ENCODE measurements around the gene P3H2.
"Not testable (repeated sequence)": the region's sequence is repeated elsewhere in the genome, so short reads cannot be mapped to it uniquely, and the experiment has no call there.

The P3H2 gene

GRCh38 chr3:190158261-190158660, 37.6 kb upstream of the P3H2 start:
- TF ChIP-seq EZH2 (IDR thresholded peaks at IDR 0.05), result no peak
- TF ChIP-seq POLR2AphosphoS5 (IDR thresholded peaks at IDR 0.05; ENCODE audit: borderline replicate concordance, low read depth, low read length), result no peak
- TF ChIP-seq FOXP2 (optimal IDR thresholded peaks at IDR 0.05; ENCODE audit: control extremely low read depth, extremely low read length, insufficient read depth), result no peak

GRCh38 chr3:190155752-190156151, 35.1 kb upstream of the P3H2 start:
- Histone ChIP-seq H3K9me3 (ENCODE audit: low read depth, low read length) (no peaks in the 10 kb centered on the region), H3K27ac (no peak overlapping the region), H3K9ac (ENCODE audit: insufficient read length) (no peak overlapping the region), H3K36me3 (ENCODE audit: insufficient read depth, low read length) (no peaks in the 10 kb centered on the region), H3K4me3 (no peak overlapping the region)
- DNase-seq (ENCODE audit: low read depth, low spot score), result no peak
- TF ChIP-seq POLR2AphosphoS5 (IDR thresholded peaks at IDR 0.05; ENCODE audit: borderline replicate concordance, low read depth, low read length) (no peak), FOXP2 (optimal IDR thresholded peaks at IDR 0.05; ENCODE audit: control extremely low read depth, extremely low read length, insufficient read depth) (no peak), EZH2 (IDR thresholded peaks at IDR 0.05) (no peak)

More at GRCh38 chr3:190158261-190158660, 37.6 kb upstream of the P3H2 start:
- Histone ChIP-seq H3K36me3 (ENCODE audit: insufficient read depth, low read length) (no peaks in the 10 kb centered on the region), H3K9ac (ENCODE audit: insufficient read length) (no peak overlapping the region), H3K4me3 (no peak overlapping the region), H3K27ac (no peak overlapping the region), H3K9me3 (ENCODE audit: low read depth, low read length) (no peaks in the 10 kb centered on the region)
- no peak for DNase-seq (ENCODE audit: low read depth, low spot score)

DNA sequence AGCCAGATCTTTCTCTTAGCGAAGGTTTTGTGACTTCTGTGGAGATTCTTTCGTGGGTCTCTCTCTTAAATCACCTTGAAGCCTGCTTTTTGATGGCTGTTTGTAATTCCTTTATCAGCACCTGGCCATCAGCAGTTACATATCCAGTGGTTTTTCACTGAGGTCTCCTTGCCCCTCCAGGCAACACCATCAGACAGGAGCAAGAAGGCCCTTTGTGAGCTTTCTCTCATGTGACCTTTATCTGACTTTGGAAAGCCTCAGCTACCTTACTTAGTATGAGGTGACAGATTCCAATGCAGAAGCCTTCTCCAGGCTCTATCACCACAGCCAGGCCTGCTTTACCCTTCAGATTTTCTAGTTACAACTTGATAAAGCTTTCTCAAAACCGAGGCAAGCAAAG, 30.0 kb upstream of the P3H2 start:
- Histone ChIP-seq H3K36me3 (ENCODE audit: insufficient read depth, low read length) (no peaks in the 10 kb centered on the region), H3K9ac (ENCODE audit: insufficient read length) (no peak overlapping the region), H3K27ac (no peak overlapping the region), H3K9me3 (ENCODE audit: low read depth, low read length) (no peaks in the 10 kb centered on the region), H3K4me3 (no peak overlapping the region)
- DNase-seq (ENCODE audit: low read depth, low spot score), result no peak
- TF ChIP-seq EZH2 (IDR thresholded peaks at IDR 0.05), result no peak
- no peak for TF ChIP-seq POLR2AphosphoS5 (IDR thresholded peaks at IDR 0.05; ENCODE audit: borderline replicate concordance, low read depth, low read length)
- TF ChIP-seq FOXP2 (optimal IDR thresholded peaks at IDR 0.05; ENCODE audit: control extremely low read depth, extremely low read length, insufficient read depth), result no peak

DNA sequence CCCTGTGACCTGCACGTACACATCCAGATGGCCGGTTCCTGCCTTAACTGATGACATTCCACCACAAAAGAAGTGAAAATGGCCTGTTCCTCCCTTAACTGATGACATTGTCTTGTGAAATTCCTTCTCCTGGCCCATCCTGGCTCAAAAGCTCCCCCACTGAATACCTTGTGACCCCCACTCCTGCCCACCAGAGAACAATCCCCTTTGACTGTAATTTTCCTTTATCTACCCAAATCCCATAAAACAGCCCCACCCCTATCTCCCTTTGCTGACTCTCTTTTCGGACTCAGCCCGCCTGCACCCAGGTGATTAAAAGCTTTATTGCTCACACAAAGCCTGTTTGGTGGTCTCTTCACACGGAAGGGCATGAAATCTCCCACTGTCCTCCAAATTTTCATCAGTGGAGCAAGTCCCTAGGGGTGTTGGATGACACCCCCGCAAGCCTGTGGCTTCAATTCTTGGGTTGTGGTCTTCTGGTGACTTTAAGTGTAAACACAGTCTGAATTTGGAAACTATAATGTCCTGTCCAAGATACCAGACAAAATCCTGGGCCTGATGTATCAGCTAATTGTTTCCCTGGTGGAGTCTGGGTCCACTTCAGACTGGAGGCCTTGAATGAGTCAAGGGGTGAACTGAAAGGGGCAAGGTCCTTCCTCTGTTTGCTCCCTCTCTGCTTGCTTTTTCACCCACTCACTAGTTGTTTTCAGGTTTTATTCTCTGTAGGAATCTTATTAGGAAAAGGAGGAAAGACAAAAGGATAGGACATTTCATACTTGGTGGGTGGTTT, 29.3 kb upstream of the P3H2 start:
- not testable (repeated sequence) for H3K36me3 ChIP-seq (ENCODE audit: insufficient read depth, low read length); H3K27ac ChIP-seq; H3K9ac ChIP-seq (ENCODE audit: insufficient read length); H3K4me3 ChIP-seq; DNase-seq (ENCODE audit: low read depth, low spot score); H3K9me3 ChIP-seq (ENCODE audit: low read depth, low read length)

GRCh38 chr3:190144793-190145192, 24.1 kb upstream of the P3H2 start:
- not testable (repeated sequence) for H3K9me3 ChIP-seq (ENCODE audit: low read depth, low read length); DNase-seq (ENCODE audit: low read depth, low spot score); H3K27ac ChIP-seq; H3K4me3 ChIP-seq; H3K9ac ChIP-seq (ENCODE audit: insufficient read length); H3K36me3 ChIP-seq (ENCODE audit: insufficient read depth, low read length)

DNA sequence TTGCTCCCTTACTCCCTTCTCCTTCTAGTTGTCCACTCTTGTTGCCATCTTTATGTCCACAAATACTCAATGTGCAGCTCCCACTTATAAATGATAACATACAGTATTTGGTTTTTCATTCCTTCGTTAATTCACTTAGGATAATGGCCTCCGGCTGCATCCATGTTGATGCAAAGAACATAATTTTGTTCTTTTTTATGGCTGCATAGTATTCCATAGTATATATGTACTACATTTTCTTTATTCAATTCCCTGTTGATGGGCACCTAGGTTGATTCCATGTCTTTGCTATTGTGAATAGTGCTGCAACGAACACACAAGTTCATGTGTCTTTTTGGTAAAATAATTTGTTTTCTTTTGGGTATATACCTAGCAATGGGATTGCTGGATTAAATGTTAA, 21.3 kb upstream of the P3H2 start:
- Histone ChIP-seq H3K4me3 (no peak overlapping the region), H3K27ac (no peak overlapping the region), H3K9me3 (ENCODE audit: low read depth, low read length) (no peaks in the 10 kb centered on the region), H3K9ac (ENCODE audit: insufficient read length) (no peak overlapping the region), H3K36me3 (ENCODE audit: insufficient read depth, low read length) (no peaks in the 10 kb centered on the region)
- DNase-seq (ENCODE audit: low read depth, low spot score), result no peak
- no peak for TF ChIP-seq EZH2 (IDR thresholded peaks at IDR 0.05)

DNA sequence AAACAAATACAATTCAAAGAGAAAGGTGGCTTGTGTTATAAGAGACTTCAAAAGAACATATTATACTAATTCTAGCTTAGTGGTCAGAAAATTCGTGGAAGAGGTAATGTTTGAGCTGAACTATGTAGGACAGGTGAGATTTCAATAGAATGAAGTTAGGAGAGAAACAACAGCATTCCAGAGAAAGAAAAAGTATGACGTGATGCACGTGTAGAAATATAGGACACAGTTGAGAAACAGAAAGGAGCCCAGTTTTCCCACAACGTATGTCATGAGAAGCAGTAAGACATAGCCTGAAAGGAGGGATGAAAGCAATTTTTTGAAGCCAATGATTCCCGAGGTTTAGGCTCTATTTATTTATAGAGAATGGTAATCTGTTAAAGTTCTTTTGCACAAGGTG, 18.7 kb upstream of the P3H2 start:
- H3K9ac ChIP-seq (ENCODE audit: insufficient read length), result no peak overlapping the region
- TF ChIP-seq EZH2 (IDR thresholded peaks at IDR 0.05), result no peak
- no peak for TF ChIP-seq FOXP2 (optimal IDR thresholded peaks at IDR 0.05; ENCODE audit: control extremely low read depth, extremely low read length, insufficient read depth)
- TF ChIP-seq POLR2AphosphoS5 (IDR thresholded peaks at IDR 0.05; ENCODE audit: borderline replicate concordance, low read depth, low read length), result no peak
- no peaks in the 10 kb centered on the region for H3K36me3 ChIP-seq (ENCODE audit: insufficient read depth, low read length)

GRCh38 chr3:190132371-190132770, 11.7 kb upstream of the P3H2 start:
- Histone ChIP-seq H3K27ac (no peak overlapping the region), H3K4me3 (no peak overlapping the region), H3K36me3 (ENCODE audit: insufficient read depth, low read length) (no peaks in the 10 kb centered on the region), H3K9ac (ENCODE audit: insufficient read length) (no peak overlapping the region), H3K9me3 (ENCODE audit: low read depth, low read length) (no peaks in the 10 kb centered on the region)
- no peak for DNase-seq (ENCODE audit: low read depth, low spot score)
- TF ChIP-seq EZH2 (IDR thresholded peaks at IDR 0.05) (no peak), FOXP2 (optimal IDR thresholded peaks at IDR 0.05; ENCODE audit: control extremely low read depth, extremely low read length, insufficient read depth) (no peak), POLR2AphosphoS5 (IDR thresholded peaks at IDR 0.05; ENCODE audit: borderline replicate concordance, low read depth, low read length) (no peak)

More for the DNA sequence above, 18.7 kb upstream of the P3H2 start:
- no peak for DNase-seq (ENCODE audit: low read depth, low spot score)
- H3K9me3 ChIP-seq (ENCODE audit: low read depth, low read length), result no peaks in the 10 kb centered on the region
- H3K27ac ChIP-seq, result no peak overlapping the region
- H3K4me3 ChIP-seq, result no peak overlapping the region

DNA sequence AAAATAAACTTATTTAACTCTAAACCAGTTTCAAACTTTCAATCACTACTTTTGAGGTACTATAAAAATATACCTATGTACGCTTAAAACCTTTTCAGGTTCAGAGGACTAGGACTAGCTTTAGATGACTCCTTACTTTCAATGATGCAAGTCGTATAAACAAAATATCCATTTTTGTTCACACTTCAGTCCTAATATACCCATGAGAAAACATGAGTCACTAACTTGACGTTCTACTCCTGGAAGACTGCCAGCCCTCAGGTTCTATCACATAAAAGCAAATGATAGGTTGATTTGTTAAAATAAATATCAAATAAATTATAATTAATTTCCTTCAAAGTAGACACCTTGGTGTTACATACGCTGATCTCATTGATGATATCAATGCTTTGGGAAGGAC, 10.6 kb upstream of the P3H2 start:
- no peaks in the 10 kb centered on the region for H3K9me3 ChIP-seq (ENCODE audit: low read depth, low read length)
- no peak overlapping the region for H3K9ac ChIP-seq (ENCODE audit: insufficient read length)
- no peak overlapping the region for H3K4me3 ChIP-seq
- no peaks in the 10 kb centered on the region for H3K36me3 ChIP-seq (ENCODE audit: insufficient read depth, low read length)
- no peak overlapping the region for H3K27ac ChIP-seq
- no peak for TF ChIP-seq FOXP2 (optimal IDR thresholded peaks at IDR 0.05; ENCODE audit: control extremely low read depth, extremely low read length, insufficient read depth)
- DNase-seq (ENCODE audit: low read depth, low spot score), result no peak
